Cardiac muscle cell (in vitro differentiated cells and primary cell): Measurements from ENCODE around the gene CKAP2L. TPM values are rescaled to one million over a fixed set of nuclear protein-coding genes. Genes with fewer than 3 reads are reported as not detected.

Experiments
- DNase-seq, 2 donors: peaks; one replicate each; pipeline versions ENCODE4 v3.0.0 to v3.0.0-alpha.2; 2010 to 2017; ENCODE audit warnings: low read depth in 1 of 2, low spot score in 1 of 2
- H3K27ac ChIP-seq: fragments of 200-600 bp; sonication (generic); 2 replicates; pipeline ENCODE4 v1.5.1; 2016
- H3K27me3 ChIP-seq: fragments of 200-600 bp; sonication (generic); 2 replicates; pipeline ENCODE4 v1.6.0; 2016; ENCODE audit warnings: control low read depth
- H3K36me3 ChIP-seq: fragments of 200-600 bp; sonication (generic); 2 replicates; pipeline ENCODE4 v1.5.1; 2016; ENCODE audit warnings: control low read depth
- H3K4me1 ChIP-seq: fragments of 200-600 bp; sonication (generic); 2 replicates; pipeline ENCODE4 v1.8.1; 2017; ENCODE audit warnings: low read depth, mild to moderate bottlenecking, mixed run types
- H3K4me3 ChIP-seq: fragments of 200-600 bp; sonication (generic); 2 replicates; pipeline ENCODE4 v1.5.1; 2016; ENCODE audit warnings: mild to moderate bottlenecking
- H3K9me3 ChIP-seq: fragments of 200-600 bp; sonication (generic); 2 replicates; pipeline ENCODE4 v1.5.1; 2017; ENCODE audit warnings: low read depth, mild to moderate bottlenecking, control low read depth
- polyA plus RNA-seq: library from polyadenylated mRNA; unstranded; fragments of >200 nt; fragmentation: Nextera tagmentation; extraction: Ambion mirVana; gene quantifications from 2 replicates; pipeline ENCODE4 v1.2.1, GENCODE V29; 2016
- total RNA-seq: library from RNA; depleted of rRNA; stranded (reverse); fragments of >200 nt; gene quantifications from 2 replicates; pipeline ENCODE4 v1.2.3, GENCODE V29; 2016
- TF ChIP-seq, protein P1 (sequence below): IDR thresholded peaks from 2 replicates; pipeline ENCODE4 v1.5.1; 2012; ENCODE audit warnings: low read depth, mild to moderate bottlenecking, low read length

The CKAP2L gene, protein sequence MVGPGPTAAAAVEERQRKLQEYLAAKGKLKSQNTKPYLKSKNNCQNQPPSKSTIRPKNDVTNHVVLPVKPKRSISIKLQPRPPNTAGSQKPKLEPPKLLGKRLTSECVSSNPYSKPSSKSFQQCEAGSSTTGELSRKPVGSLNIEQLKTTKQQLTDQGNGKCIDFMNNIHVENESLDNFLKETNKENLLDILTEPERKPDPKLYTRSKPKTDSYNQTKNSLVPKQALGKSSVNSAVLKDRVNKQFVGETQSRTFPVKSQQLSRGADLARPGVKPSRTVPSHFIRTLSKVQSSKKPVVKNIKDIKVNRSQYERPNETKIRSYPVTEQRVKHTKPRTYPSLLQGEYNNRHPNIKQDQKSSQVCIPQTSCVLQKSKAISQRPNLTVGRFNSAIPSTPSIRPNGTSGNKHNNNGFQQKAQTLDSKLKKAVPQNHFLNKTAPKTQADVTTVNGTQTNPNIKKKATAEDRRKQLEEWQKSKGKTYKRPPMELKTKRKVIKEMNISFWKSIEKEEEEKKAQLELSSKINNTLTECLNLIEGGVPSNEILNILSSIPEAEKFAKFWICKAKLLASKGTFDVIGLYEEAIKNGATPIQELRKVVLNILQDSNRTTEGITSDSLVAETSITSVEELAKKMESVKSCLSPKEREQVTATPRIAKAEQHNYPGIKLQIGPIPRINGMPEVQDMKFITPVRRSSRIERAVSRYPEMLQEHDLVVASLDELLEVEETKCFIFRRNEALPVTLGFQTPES
- total RNA-seq = 1.7 and 13.7 TPM in 2 replicates
- polyA plus RNA-seq = 4.0 and 20.9 TPM in 2 replicates

- Histone ChIP-seq H3K4me3 (peak within 1 kb of the TSS; percentile 88), H3K36me3 (peaks cover 4% of the 10 kb centered on the region), H3K9me3 (no peaks in the 10 kb centered on the region), H3K27ac (peak within 1 kb of the TSS; percentile 57), H3K27me3 (no peaks in the 10 kb centered on the region), H3K4me1 (no peaks in the 10 kb centered on the region)
- peak; percentile 98 to 99 for DNase-seq
- TF ChIP-seq, protein P1, sequence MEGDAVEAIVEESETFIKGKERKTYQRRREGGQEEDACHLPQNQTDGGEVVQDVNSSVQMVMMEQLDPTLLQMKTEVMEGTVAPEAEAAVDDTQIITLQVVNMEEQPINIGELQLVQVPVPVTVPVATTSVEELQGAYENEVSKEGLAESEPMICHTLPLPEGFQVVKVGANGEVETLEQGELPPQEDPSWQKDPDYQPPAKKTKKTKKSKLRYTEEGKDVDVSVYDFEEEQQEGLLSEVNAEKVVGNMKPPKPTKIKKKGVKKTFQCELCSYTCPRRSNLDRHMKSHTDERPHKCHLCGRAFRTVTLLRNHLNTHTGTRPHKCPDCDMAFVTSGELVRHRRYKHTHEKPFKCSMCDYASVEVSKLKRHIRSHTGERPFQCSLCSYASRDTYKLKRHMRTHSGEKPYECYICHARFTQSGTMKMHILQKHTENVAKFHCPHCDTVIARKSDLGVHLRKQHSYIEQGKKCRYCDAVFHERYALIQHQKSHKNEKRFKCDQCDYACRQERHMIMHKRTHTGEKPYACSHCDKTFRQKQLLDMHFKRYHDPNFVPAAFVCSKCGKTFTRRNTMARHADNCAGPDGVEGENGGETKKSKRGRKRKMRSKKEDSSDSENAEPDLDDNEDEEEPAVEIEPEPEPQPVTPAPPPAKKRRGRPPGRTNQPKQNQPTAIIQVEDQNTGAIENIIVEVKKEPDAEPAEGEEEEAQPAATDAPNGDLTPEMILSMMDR = no peak
Observed at GRCh38 chr2:112764071-112765044, at the start of gene CKAP2L. Gene CKAP2L, minus strand, starts transcription at chr2:112764609. Its CDS starts 11 bp downstream, at chr2:112764598.

DNA sequence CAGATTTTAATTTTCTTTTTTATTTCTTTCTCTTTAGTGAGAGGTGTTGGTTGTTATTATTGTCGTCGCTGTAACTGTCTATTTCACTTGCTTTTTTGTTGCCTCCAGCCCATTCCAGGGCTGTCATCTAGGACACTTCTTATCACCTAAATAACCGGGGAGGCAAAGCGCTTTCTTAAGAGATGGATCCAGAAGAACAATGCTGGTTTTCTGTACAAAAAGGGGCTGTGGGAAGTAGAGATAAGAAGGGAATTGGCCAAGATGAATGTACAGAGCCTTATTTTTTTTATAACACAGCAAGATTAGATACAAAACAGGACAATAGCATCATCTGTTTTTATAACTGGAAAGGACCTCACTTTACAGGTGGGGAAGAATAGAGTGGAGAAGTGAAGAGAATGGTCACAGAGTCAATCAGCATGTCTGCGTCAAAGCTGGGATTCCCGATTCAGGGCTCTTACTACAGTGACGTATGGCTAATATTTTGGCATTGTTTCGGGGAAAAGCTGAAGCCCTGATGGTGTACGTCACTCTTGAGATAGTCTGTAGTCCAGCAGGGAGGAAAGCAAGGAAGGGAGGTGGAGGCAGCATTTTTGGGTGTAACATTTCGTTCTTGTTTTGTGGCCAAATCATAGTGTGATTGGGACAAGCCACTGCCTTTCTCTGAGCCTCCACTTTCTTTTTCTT, 49.0 kb upstream of the CKAP2L start:
- peak in 1 of 2 donors; percentile 92 for DNase-seq
- no peak overlapping the region for H3K4me3 ChIP-seq
- no peaks in the 10 kb centered on the region for H3K36me3 ChIP-seq
- H3K27me3 ChIP-seq = no peaks in the 10 kb centered on the region
- H3K27ac ChIP-seq = no peak overlapping the region
- TF ChIP-seq, protein P1 = no peak
- H3K4me1 ChIP-seq = no peaks in the 10 kb centered on the region
- H3K9me3 ChIP-seq = no peaks in the 10 kb centered on the region

DNA sequence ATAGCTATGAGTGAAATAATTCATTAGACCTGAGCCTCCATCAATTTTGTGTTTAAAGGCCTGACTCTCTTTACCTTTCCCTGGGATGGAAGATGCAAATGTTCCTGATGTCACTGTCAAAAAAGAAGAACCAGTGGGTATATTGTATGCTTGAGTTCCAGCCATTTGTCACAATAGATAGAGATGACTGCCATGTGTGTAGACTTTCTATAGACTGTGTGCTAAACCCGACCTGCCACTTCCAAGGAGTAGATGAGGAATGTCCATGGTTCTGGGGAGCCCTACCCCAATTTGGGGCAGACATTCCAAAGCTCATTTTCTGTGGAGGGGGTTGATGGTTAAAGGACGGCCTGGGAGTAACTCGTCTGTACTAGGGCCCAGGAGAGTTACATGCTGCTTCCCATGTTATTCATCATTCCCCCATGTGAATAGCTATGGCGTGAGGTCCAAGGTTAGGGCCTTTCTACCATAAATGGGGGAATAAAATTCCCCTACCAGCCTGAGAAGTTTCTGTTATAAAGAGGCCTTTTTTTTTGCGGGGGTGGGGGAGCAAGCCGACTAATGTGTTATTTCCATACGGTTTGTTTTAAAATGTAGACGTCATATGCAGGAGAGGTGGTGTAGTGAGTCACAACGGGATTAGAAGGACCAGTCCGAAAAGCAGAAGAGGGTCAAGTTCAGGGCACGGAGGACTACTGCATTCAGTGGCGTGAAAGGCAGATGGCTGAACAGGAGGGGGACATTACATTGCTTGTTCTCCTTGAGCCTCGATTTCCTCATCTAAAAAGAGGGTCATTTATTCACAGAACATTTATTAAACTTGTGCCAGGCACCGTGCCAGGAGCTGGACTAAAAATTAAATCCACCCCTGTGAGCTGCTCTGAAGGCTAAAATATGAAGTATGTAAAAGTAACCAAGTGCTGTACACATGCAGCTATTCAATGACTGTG, 48.2 kb upstream of the CKAP2L start:
- no peaks in the 10 kb centered on the region for H3K27me3 ChIP-seq
- peak in 1 of 2 donors; percentile 58 for DNase-seq
- no peak overlapping the region for H3K4me3 ChIP-seq
- no peaks in the 10 kb centered on the region for H3K36me3 ChIP-seq
- TF ChIP-seq, protein P1 = no peak
- no peaks in the 10 kb centered on the region for H3K9me3 ChIP-seq
- no peak overlapping the region for H3K27ac ChIP-seq
- H3K4me1 ChIP-seq = no peaks in the 10 kb centered on the region

DNA sequence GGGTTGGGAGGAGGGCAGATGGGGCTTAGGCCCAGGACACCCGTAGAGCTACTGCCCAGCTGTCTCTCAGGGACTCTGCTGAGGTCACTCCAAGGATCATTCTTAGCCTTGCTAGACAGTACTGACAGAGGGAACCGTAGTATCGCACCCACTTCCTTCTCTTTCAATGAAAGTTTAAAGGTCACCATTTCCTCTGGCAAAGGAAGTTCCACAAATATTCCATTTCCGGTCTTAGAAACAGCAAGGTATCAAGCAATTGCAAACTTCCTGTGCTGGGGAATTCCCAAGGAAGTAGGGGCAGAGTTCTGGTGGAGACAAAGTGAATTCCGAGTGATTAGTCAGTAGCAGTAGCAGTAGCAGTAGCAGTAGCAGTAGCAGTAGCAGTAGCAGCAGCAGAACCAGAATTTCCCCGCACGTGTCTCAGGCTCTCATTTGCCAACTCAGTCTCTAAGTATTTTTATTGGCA, 47.5 kb upstream of the CKAP2L start:
- Histone ChIP-seq H3K36me3 (no peaks in the 10 kb centered on the region), H3K27ac (no peak overlapping the region), H3K27me3 (no peaks in the 10 kb centered on the region), H3K9me3 (no peaks in the 10 kb centered on the region), H3K4me1 (no peaks in the 10 kb centered on the region), H3K4me3 (no peak overlapping the region)
- TF ChIP-seq, protein P1 = no peak
- peak in 1 of 2 donors; percentile 90 for DNase-seq
